Measurements from ENCODE around the gene COL7A1.
A peak's percentile ranks its signal among the peaks of the same experiment; 100 is the strongest.

The COL7A1 gene

DNA sequence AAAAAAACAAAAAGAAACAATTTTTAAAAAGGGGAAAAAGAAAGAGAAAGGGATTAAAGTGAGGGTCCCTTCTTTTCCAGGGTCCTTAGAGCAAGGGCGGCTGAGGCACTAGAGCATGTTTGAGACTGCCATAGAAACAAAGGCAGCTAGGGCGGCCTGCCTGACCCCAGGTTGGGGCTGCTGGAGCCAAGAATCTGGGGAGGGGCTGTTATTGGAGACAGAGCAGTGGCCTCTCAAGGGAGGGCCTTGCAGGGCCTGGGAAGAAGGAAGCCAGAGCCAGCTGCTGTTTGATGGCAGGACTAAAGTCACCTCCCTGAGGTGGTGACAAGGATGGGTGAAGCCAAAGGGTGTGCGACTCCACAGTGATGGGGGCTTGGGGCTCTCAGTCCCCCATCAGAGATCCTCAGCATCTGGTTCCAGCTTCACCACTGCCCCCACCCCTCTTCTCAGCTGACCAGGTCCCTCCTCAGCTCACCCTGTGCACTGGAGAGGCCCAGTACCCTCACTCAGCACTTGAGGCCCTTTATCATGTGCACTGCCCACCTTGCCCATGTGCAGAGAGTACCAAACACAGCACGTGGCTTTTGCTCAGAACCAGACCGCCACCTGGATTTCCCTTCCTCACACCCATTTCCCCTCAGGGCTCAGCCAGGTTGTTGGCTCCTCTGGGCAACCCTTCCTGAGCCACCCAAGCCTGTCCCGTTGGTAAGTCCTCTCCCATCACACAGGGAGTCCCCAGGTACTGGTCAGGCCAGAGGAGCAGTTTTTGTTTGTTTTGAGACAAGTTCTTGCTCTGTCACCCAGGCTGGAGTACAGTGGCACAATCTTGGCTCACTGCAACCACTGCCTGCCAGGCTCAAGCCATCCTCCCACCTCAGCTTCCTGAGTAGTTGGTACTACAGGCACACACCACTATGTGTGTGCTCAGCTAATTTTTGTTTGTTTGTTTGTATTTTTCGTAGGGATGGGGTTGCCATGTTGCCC, 24.7 kb upstream of the COL7A1 start:
- H3K27me3 ChIP-seq (replicated peaks in 2 of 5; ENCODE audit: control insufficient read depth in 4 of 5, insufficient read depth in 5 of 5, low read length in 4 of 5): no peaks in the 10 kb centered on the region
- peaks cover 0 to 3% (median 0%) of the 10 kb centered on the region in 4 experiments for H3K4me1 ChIP-seq (ENCODE audit: control extremely low read depth in 1 of 4, control insufficient read depth in 4 of 4, insufficient read depth in 4 of 4, low read length in 3 of 4)
- ChIA-PET CTCF (interaction anchor here (1.3 kb wide), 1 partner anchor 13 kb away, joined by 4 read pairs; no protein-coding TSS in a partner anchor), POLR2A (no interaction called here)
- no peak overlapping the region for H3K27ac ChIP-seq (ENCODE audit: insufficient read depth in 1 of 2, low read depth in 1 of 2, low read length in 2 of 2, poor library complexity in 1 of 2, severe bottlenecking in 2 of 2)
- peaks cover 5 to 18% (median 14%) of the 10 kb centered on the region in 5 experiments for H3K9me3 ChIP-seq (ENCODE audit: control extremely low read depth in 1 of 5, control insufficient read depth in 4 of 5, insufficient read depth in 2 of 5, low read depth in 1 of 5, low read length in 4 of 5)
- 96% methylated on average over 6 of the region's 7 CpGs for WGBS (ENCODE audit: insufficient coverage)
- no peak overlapping the region for H3K4me3 ChIP-seq (ENCODE audit: control insufficient read depth in 1 of 7, extremely low read depth in 1 of 7, insufficient read depth in 4 of 7, low read depth in 2 of 7, low read length in 6 of 7)
- no peaks in the 10 kb centered on the region for H3K36me3 ChIP-seq (ENCODE audit: control insufficient read depth in 4 of 4, insufficient read depth in 4 of 4, low read length in 3 of 4)
- DNase-seq: no peak

DNA sequence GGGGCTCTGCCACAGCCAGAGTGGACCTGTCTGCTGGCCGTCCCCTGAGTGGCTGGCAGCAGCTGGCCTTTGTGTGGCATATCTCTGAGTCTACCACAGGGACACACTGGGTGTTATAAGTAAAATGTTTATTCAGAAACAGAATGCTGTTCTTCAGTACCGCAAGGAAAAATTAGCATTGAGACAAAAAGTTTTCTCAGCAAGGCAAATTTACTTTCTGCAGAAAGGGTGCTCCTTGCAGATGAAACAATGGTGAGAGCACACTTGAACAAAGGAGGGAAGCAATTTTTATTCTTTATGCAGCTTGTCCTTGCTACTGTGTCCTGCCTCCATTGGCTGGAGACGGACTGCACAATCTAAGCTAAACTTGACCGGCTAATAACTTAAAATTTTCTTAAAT, 22.4 kb upstream of the COL7A1 start:
- Histone ChIP-seq H3K9me3 (ENCODE audit: control extremely low read depth in 1 of 5, control insufficient read depth in 4 of 5, insufficient read depth in 2 of 5, low read depth in 1 of 5, low read length in 4 of 5) (peaks cover 5 to 18% (median 14%) of the 10 kb centered on the region in 5 experiments), H3K27ac (ENCODE audit: insufficient read depth in 1 of 2, low read depth in 1 of 2, low read length in 2 of 2, poor library complexity in 1 of 2, severe bottlenecking in 2 of 2) (no peak overlapping the region), H3K27me3 (replicated peaks in 2 of 5; ENCODE audit: control insufficient read depth in 4 of 5, insufficient read depth in 5 of 5, low read length in 4 of 5) (no peaks in the 10 kb centered on the region), H3K36me3 (ENCODE audit: control insufficient read depth in 4 of 4, insufficient read depth in 4 of 4, low read length in 3 of 4) (no peaks in the 10 kb centered on the region), H3K4me1 (ENCODE audit: control extremely low read depth in 1 of 4, control insufficient read depth in 4 of 4, insufficient read depth in 4 of 4, low read length in 3 of 4) (no peaks in the 10 kb centered on the region), H3K4me3 (ENCODE audit: control insufficient read depth in 1 of 7, extremely low read depth in 1 of 7, insufficient read depth in 4 of 7, low read depth in 2 of 7, low read length in 6 of 7) (no peak overlapping the region)
- peak in 1 of 3 donors; percentile 15 for DNase-seq
- 100% methylated on average over 4 of the region's 4 CpGs for WGBS (ENCODE audit: insufficient coverage)
- CTCF ChIA-PET: interaction anchor here (1.1 kb wide), 1 partner anchor 18 kb away, joined by 3 read pairs; no protein-coding TSS in a partner anchor
- POLR2A ChIA-PET: no interaction called here

DNA sequence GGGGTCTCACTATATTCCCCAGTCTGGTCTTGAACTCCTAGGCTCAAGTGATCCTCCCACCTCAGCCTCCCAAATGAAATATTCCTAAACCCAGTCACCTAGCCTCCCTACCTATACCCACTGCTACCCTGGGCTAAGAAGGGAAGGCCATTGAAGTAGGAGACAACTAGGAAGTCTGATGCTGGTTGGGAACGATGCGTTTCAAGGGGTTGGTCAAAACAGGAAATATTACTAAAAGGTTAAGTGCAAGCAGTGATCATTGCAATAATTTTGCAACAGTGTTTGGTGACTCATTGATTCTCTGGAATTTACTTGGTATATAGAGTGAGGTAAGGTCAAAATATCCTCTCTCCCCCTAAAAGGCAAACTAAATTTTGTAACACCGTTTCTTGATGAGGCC, 18.9 kb upstream of the COL7A1 start:
- Histone ChIP-seq H3K27ac (ENCODE audit: insufficient read depth in 1 of 2, low read depth in 1 of 2, low read length in 2 of 2, poor library complexity in 1 of 2, severe bottlenecking in 2 of 2) (no peak overlapping the region), H3K27me3 (replicated peaks in 2 of 5; ENCODE audit: control insufficient read depth in 4 of 5, insufficient read depth in 5 of 5, low read length in 4 of 5) (no peaks in the 10 kb centered on the region), H3K4me1 (ENCODE audit: control extremely low read depth in 1 of 4, control insufficient read depth in 4 of 4, insufficient read depth in 4 of 4, low read length in 3 of 4) (peaks cover 0 to 2% (median under 1%) of the 10 kb centered on the region in 4 experiments), H3K9me3 (ENCODE audit: control extremely low read depth in 1 of 5, control insufficient read depth in 4 of 5, insufficient read depth in 2 of 5, low read depth in 1 of 5, low read length in 4 of 5) (peaks cover 5 to 17% (median 14%) of the 10 kb centered on the region in 5 experiments), H3K36me3 (ENCODE audit: control insufficient read depth in 4 of 4, insufficient read depth in 4 of 4, low read length in 3 of 4) (no peaks in the 10 kb centered on the region), H3K4me3 (ENCODE audit: control insufficient read depth in 1 of 7, extremely low read depth in 1 of 7, insufficient read depth in 4 of 7, low read depth in 2 of 7, low read length in 6 of 7) (no peak overlapping the region)
- 46% methylated on average over 2 of the region's 3 CpGs for WGBS (ENCODE audit: insufficient coverage)
- ChIA-PET CTCF (interaction anchor here (0.6 to 1.2 kb wide), 3 partner anchors 10 to 146 kb away, joined by 3 to 4 read pairs (median 3); partner anchors contain the start of gene SLC26A6), POLR2A (no interaction called here)
- peak in 2 of 3 donors; percentile 19 to 25 for DNase-seq

DNA sequence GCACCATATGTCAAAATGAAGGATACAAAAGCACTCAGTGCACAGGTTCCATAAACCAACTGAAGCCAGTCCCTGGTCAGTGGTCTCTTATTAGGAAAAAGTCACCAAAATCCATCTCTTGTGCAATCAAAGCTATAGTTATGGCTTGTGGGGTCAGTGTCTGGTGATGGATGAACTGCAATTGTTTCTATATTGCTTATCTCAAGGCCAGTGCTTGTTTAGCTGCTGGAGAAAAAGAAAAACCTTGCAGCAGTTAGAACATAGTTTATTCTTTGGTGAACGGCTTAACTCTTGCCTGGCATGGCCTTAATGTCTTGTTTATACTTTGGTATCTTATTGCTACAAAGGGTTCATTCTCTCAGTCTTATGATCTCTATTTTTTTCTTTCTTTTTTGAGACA, 17.2 kb upstream of the COL7A1 start:
- WGBS (ENCODE audit: insufficient coverage): 80% methylated on average over 1 of the region's 1 CpG
- Histone ChIP-seq H3K27ac (ENCODE audit: insufficient read depth in 1 of 2, low read depth in 1 of 2, low read length in 2 of 2, poor library complexity in 1 of 2, severe bottlenecking in 2 of 2) (no peak overlapping the region), H3K27me3 (replicated peaks in 2 of 5; ENCODE audit: control insufficient read depth in 4 of 5, insufficient read depth in 5 of 5, low read length in 4 of 5) (no peaks in the 10 kb centered on the region), H3K4me3 (ENCODE audit: control insufficient read depth in 1 of 7, extremely low read depth in 1 of 7, insufficient read depth in 4 of 7, low read depth in 2 of 7, low read length in 6 of 7) (no peak overlapping the region), H3K4me1 (ENCODE audit: control extremely low read depth in 1 of 4, control insufficient read depth in 4 of 4, insufficient read depth in 4 of 4, low read length in 3 of 4) (peaks cover 2 to 13% (median 9%) of the 10 kb centered on the region in 4 experiments), H3K36me3 (ENCODE audit: control insufficient read depth in 4 of 4, insufficient read depth in 4 of 4, low read length in 3 of 4) (peaks cover 0 to 2% (median 0%) of the 10 kb centered on the region in 4 experiments), H3K9me3 (ENCODE audit: control extremely low read depth in 1 of 5, control insufficient read depth in 4 of 5, insufficient read depth in 2 of 5, low read depth in 1 of 5, low read length in 4 of 5) (peaks cover 3 to 4% (median 4%) of the 10 kb centered on the region in 5 experiments)
- ChIA-PET POLR2A (interaction anchor here (0.6 kb wide), 1 partner anchor 83 kb away, joined by 3 read pairs; no protein-coding TSS in a partner anchor), CTCF (interaction anchor here (0.6 to 1.7 kb wide), 2 partner anchors 22 to 58 kb away, joined by 3 to 4 read pairs; partner anchors contain the start of gene SLC26A6)
- no peak for DNase-seq

DNA sequence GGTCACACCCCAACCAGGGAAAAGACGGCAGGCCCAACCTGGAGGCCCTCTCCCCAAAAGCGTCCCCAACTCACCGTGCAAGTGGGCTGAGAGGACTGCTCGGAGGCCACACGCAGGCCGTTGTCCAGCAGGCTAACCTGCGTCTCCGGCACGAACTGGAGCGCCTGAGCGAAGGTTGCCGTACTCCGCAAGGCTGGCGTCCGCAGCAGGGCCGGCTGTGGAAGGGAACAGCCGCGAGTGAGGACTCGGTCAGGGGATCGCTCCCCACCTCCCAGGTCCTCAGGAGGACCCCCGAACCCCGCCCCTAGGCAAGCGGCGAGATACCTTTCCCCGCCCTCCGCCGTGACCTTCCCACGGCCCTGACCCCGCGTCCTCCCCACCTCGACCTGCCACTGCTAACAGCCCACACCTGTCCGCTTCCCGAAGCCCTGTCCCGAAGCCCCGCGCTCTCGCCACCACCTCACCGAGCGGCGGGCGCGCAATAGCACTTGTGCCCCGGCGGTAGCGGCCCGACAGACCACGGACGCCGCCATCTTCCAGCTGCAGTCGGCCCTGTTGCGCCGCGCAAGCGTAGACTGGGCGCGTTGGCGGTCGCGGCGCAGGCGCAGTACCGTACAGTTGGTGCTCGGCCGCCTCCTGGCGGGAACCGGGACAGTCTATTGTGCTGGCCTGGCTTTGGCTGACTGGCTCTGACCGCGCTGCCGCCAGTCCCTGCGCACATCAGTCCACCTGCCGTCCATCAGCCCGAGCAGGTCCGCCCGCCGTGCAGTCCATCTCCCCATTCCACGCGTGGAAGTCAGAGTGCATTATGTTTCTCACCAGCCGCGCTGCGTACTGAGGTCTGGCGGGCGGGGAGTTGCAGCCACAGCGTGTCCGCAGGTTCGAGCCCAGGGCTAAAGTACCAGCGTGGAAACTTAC, 14.2 kb upstream of the COL7A1 start, which contains the start of gene UQCRC1:
Gene UQCRC1, minus strand, starts transcription at position 559 of the 918 bp plus-strand sequence. Its CDS starts 26 bp downstream, at position 533.
- DNase-seq: peak; percentile 89 to 95 (median 94)
- peaks cover 2 to 13% (median 9%) of the 10 kb centered on the region in 4 experiments for H3K4me1 ChIP-seq (ENCODE audit: control extremely low read depth in 1 of 4, control insufficient read depth in 4 of 4, insufficient read depth in 4 of 4, low read length in 3 of 4)
- CTCF ChIA-PET: interaction anchor here (1.4 kb wide), 1 partner anchor 25 kb away, joined by 3 read pairs; the partner anchor contains the start of gene SLC26A6
- no peaks in the 10 kb centered on the region for H3K27me3 ChIP-seq (replicated peaks in 2 of 5; ENCODE audit: control insufficient read depth in 4 of 5, insufficient read depth in 5 of 5, low read length in 4 of 5)
- H3K36me3 ChIP-seq (ENCODE audit: control insufficient read depth in 4 of 4, insufficient read depth in 4 of 4, low read length in 3 of 4): peaks cover 4 to 24% (median 13%) of the 10 kb centered on the region in 4 experiments
- 3% methylated on average over 76 of the region's 86 CpGs for WGBS (ENCODE audit: insufficient coverage)
- POLR2A ChIA-PET: interaction anchor here (0.7 kb wide), 1 partner anchor 16 kb away, joined by 3 read pairs; no protein-coding TSS in a partner anchor
- peak within 1 kb of the TSS; percentile 70 to 86 for H3K27ac ChIP-seq (ENCODE audit: insufficient read depth in 1 of 2, low read depth in 1 of 2, low read length in 2 of 2, poor library complexity in 1 of 2, severe bottlenecking in 2 of 2)
- H3K9me3 ChIP-seq (ENCODE audit: control extremely low read depth in 1 of 5, control insufficient read depth in 4 of 5, insufficient read depth in 2 of 5, low read depth in 1 of 5, low read length in 4 of 5): no peaks in the 10 kb centered on the region
- H3K4me3 ChIP-seq (ENCODE audit: control insufficient read depth in 1 of 7, extremely low read depth in 1 of 7, insufficient read depth in 4 of 7, low read depth in 2 of 7, low read length in 6 of 7): peak within 1 kb of the TSS; percentile 55 to 99 (median 92)

DNA sequence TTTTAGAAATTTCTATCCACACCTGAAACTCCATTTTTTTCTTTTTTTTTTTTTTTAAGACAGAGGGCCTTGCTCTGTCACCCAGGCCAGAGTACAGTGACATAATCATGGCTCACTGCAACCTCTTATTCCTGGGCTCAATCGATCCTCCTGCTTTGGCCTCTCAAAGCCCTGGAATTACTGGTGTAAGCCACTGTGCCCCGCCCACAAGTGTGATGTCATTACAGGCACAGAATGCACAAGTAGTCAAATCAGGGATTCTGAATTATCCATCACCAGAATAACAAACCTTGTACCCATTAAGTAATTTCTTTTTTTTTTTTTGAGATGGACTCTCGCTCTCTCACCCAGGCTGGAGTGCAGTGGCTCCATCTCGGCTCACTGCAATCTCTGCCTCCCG, 12.4 kb upstream of the COL7A1 start:
- ChIA-PET CTCF (no interaction called here), POLR2A (no interaction called here)
- H3K4me1 ChIP-seq (ENCODE audit: control extremely low read depth in 1 of 4, control insufficient read depth in 4 of 4, insufficient read depth in 4 of 4, low read length in 3 of 4): peaks cover 2 to 13% (median 9%) of the 10 kb centered on the region in 4 experiments
- H3K27ac ChIP-seq (ENCODE audit: insufficient read depth in 1 of 2, low read depth in 1 of 2, low read length in 2 of 2, poor library complexity in 1 of 2, severe bottlenecking in 2 of 2): no peak overlapping the region
- DNase-seq: peak in 2 of 3 donors; percentile 23 to 26
- peaks cover 6 to 43% (median 29%) of the 10 kb centered on the region in 4 experiments for H3K36me3 ChIP-seq (ENCODE audit: control insufficient read depth in 4 of 4, insufficient read depth in 4 of 4, low read length in 3 of 4)
- no peaks in the 10 kb centered on the region for H3K9me3 ChIP-seq (ENCODE audit: control extremely low read depth in 1 of 5, control insufficient read depth in 4 of 5, insufficient read depth in 2 of 5, low read depth in 1 of 5, low read length in 4 of 5)
- no peak overlapping the region for H3K4me3 ChIP-seq (ENCODE audit: control insufficient read depth in 1 of 7, extremely low read depth in 1 of 7, insufficient read depth in 4 of 7, low read depth in 2 of 7, low read length in 6 of 7)
- H3K27me3 ChIP-seq (replicated peaks in 2 of 5; ENCODE audit: control insufficient read depth in 4 of 5, insufficient read depth in 5 of 5, low read length in 4 of 5): no peaks in the 10 kb centered on the region
- WGBS (ENCODE audit: insufficient coverage): 98% methylated on average over 5 of the region's 5 CpGs

Data from common myeloid progenitor, CD34-positive (primary cell).